Measurements from ENCODE around the gene CTRL. TPM values are rescaled to one million over a fixed set of nuclear protein-coding genes. Genes with fewer than 3 reads are reported as not detected.

Gene CTRL
- total and polyA plus RNA-seq, 5 donors = 0.37 to 0.94 (median 0.54) TPM; not detected in 1

DNA sequence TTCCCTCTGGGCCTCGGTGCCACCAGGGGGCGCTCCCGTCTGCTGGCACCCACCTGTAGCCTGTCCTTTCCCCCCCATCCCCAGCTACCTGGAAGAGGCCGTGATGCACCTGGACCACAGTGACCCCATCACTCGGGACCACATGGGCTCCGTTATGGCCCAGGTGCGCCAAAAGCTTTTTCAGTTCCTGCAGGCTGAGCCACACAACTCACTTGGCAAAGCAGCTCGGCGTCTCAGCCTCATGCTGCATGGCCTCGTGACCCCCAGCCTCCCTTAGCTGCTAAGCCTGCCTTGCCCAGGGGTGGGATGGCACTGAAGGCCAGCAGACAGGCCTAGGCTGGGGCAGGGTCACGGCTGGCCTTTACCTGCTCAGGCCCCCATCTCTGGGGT, 47.8 kb downstream of the CTRL start:
- peak; percentile 58 for ATAC-seq
- no peak overlapping the region for H3K4me3 ChIP-seq (ENCODE audit: low read length)
- H3K9me3 ChIP-seq (ENCODE audit: control insufficient read depth, low read length) = no peaks in the 10 kb centered on the region
- DNase-seq = peak; percentile 54 to 89 (median 83)
- H3K27ac ChIP-seq (ENCODE audit: low read length) = peak overlapping the region; percentile 65
- peaks cover 3% of the 10 kb centered on the region for H3K4me1 ChIP-seq (ENCODE audit: control insufficient read depth, insufficient read depth, low read length)
- WGBS = 58% methylated on average over 11 of the region's 11 CpGs
- intact Hi-C loops (cut with DNase I) = loop anchor here (2.0 to 10.0 kb wide), 3 partner anchors 43 to 151 kb away; no protein-coding TSS in a partner anchor
- no peaks in the 10 kb centered on the region for H3K27me3 ChIP-seq (ENCODE audit: control insufficient read depth, insufficient read depth)

DNA sequence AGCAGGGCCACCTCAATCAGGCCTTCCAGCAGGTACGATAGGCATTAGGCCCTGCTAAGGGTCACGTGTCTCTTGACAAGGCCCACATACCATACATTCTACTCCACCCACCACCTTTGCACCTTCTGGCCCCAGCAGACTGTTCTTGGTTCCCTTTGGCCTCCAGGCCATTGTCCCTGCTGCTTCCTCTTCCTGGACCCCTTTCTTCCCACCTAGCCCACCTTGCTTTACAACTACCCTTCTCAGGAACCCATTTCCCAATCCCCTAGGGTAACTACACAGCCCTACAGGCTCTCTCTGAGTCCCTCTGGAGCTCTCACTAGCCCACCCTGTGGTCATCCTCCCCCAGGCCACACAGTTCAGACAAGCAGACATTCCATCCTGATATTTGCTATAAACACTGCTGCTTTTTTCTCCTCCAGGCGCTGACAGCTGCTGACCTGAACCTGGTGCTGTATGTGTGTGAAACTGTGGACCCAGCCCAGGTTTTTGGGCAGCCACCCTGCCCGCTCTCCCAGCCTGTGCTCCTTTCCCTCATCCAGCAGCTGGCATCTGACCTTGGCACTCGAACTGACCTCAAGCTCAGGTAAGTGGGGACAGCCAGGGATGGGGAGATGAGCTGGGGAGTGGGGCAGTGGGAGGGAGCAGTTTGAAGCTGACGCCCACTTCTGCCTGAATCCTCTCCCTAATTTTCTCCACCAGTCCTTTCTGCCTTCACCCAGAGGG, 48.4 kb downstream of the CTRL start:
- DNase-seq (peak in 1 of 3 donors; percentile 34), ATAC-seq (no peak)
- 73% methylated on average over 6 of the region's 6 CpGs for WGBS
- H3K9me3 ChIP-seq (ENCODE audit: control insufficient read depth, low read length) = no peaks in the 10 kb centered on the region
- no peaks in the 10 kb centered on the region for H3K27me3 ChIP-seq (ENCODE audit: control insufficient read depth, insufficient read depth)
- peaks cover 3% of the 10 kb centered on the region for H3K4me1 ChIP-seq (ENCODE audit: control insufficient read depth, insufficient read depth, low read length)
- no peak overlapping the region for H3K4me3 ChIP-seq (ENCODE audit: low read length)
- peak overlapping the region; percentile 71 for H3K27ac ChIP-seq (ENCODE audit: low read length)
- intact Hi-C loops (cut with DNase I) = loop anchor here (2.0 to 10.0 kb wide), 3 partner anchors 44 to 151 kb away; no protein-coding TSS in a partner anchor

DNA sequence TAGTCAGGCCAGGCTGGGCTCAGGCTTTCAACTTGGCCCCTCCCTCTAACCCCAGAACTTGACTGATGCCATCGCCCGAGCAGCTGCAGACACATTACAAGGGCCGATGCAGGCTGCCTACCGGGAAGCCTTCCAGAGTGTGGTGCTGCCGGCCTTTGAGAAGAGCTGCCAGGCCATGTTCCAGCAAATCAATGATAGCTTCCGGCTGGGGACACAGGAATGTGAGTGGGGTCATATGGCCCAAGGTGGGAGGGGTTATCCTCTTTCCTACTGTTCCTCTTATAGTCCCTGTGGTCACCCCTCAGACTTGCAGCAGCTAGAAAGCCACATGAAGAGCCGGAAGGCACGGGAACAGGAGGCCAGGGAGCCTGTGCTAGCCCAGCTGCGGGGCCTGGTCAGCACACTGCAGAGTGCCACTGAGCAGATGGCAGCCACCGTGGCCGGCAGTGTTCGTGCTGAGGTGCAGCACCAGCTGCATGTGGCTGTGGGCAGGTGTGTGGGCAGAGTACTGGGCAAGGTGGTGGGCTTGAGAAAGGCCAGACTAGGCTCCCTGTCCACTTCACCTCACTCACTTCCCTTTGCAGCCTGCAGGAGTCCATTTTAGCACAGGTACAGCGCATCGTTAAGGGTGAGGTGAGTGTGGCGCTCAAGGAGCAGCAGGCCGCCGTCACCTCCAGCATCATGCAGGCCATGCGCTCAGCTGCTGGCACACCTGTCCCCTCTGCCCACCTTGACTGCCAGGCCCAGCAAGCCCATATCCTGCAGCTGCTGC, 49.1 kb downstream of the CTRL start:
- peaks cover 3% of the 10 kb centered on the region for H3K4me1 ChIP-seq (ENCODE audit: control insufficient read depth, insufficient read depth, low read length)
- WGBS = 60% methylated on average over 18 of the region's 18 CpGs
- H3K27ac ChIP-seq (ENCODE audit: low read length) = peak overlapping the region; percentile 71
- no peaks in the 10 kb centered on the region for H3K9me3 ChIP-seq (ENCODE audit: control insufficient read depth, low read length)
- ATAC-seq (peak; percentile 6 to 36), DNase-seq (peak in 2 of 3 donors; percentile 74 to 78)
- H3K27me3 ChIP-seq (ENCODE audit: control insufficient read depth, insufficient read depth) = no peaks in the 10 kb centered on the region
- intact Hi-C loops (cut with DNase I) = loop anchor here (2.0 to 10.0 kb wide), 3 partner anchors 45 to 152 kb away; no protein-coding TSS in a partner anchor
- no peak overlapping the region for H3K4me3 ChIP-seq (ENCODE audit: low read length)

DNA sequence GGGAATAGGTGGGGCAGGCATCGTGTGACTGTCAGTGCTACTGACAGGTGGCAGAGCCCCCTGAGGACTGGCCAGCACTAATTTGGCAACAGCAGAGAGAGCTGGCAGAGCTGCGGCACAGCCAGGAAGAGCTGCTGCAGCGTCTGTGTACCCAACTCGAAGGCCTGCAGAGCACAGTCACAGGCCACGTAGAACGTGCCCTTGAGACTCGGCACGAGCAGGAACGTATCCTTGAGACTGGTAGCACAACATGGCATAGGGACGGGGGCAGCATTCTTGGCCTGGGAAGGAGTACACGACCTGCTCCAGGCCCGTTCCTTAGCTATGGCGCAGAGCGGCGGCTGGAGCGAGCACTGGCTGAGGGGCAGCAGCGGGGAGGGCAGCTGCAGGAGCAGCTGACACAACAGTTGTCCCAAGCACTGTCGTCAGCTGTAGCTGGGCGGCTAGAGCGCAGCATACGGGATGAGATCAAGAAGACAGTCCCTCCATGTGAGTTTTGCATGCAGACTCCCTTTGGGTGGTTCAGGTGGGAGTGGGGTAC, 50.0 kb downstream of the CTRL start:
- H3K4me1 ChIP-seq (ENCODE audit: control insufficient read depth, insufficient read depth, low read length) = peaks cover 3% of the 10 kb centered on the region
- peak in 1 of 3 donors; percentile 26 for DNase-seq
- intact Hi-C loops (cut with DNase I) = loop anchor here (2.0 to 10.0 kb wide), 3 partner anchors 46 to 153 kb away; no protein-coding TSS in a partner anchor
- no peaks in the 10 kb centered on the region for H3K9me3 ChIP-seq (ENCODE audit: control insufficient read depth, low read length)
- no peaks in the 10 kb centered on the region for H3K27me3 ChIP-seq (ENCODE audit: control insufficient read depth, insufficient read depth)
- ATAC-seq = no peak
- peak overlapping the region; percentile 15 for H3K27ac ChIP-seq (ENCODE audit: low read length)
- WGBS = 86% methylated on average over 21 of the region's 21 CpGs
- no peak overlapping the region for H3K4me3 ChIP-seq (ENCODE audit: low read length)

DNA sequence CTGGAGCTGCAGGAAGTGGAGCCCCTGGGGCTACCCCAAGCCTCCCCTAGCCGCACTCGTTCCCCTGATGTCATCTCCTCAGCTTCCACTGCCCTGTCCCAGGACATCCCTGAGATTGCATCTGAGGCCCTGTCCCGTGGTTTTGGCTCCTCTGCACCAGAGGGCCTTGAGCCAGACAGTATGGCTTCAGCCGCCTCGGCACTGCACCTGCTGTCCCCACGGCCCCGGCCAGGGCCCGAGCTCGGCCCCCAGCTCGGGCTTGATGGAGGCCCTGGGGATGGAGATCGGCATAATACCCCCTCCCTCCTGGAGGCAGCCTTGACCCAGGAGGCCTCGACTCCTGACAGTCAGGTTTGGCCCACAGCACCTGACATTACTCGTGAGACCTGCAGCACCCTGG, 51.1 kb downstream of the CTRL start:
- Histone ChIP-seq H3K4me3 (ENCODE audit: low read length) (no peak overlapping the region), H3K4me1 (ENCODE audit: control insufficient read depth, insufficient read depth, low read length) (peaks cover 3% of the 10 kb centered on the region), H3K27ac (ENCODE audit: low read length) (no peak overlapping the region), H3K9me3 (ENCODE audit: control insufficient read depth, low read length) (no peaks in the 10 kb centered on the region), H3K27me3 (ENCODE audit: control insufficient read depth, insufficient read depth) (no peaks in the 10 kb centered on the region)
- no peak for ATAC-seq
- 93% methylated on average over 13 of the region's 13 CpGs for WGBS
- intact Hi-C loops (cut with DNase I) = loop anchor here in 3 of 4 donors (5.0 to 10.0 kb wide), 2 partner anchors 47 to 154 kb away; no protein-coding TSS in a partner anchor
- peak in 1 of 3 donors; percentile 31 for DNase-seq

DNA sequence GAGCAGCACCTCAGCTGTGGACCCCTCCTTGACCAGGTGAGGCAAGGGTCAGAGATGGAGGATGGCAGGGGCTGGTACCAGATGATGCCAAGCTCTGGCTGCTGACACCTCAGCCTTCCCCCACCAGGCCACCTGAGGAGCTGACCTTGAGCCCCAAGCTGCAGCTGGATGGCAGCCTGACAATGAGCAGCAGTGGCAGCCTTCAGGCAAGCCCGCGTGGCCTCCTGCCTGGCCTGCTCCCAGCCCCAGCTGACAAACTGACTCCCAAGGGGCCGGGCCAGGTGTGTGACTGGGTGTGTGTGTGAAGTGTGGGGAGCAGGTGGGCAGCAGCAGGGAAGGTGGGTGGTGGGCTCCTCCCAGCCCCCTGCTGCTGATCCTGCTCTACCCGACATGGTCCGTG, 51.7 kb downstream of the CTRL start:
- H3K27ac ChIP-seq (ENCODE audit: low read length) = no peak overlapping the region
- peaks cover 3% of the 10 kb centered on the region for H3K4me1 ChIP-seq (ENCODE audit: control insufficient read depth, insufficient read depth, low read length)

More for the DNA sequence above, 51.7 kb downstream of the CTRL start:
- no peaks in the 10 kb centered on the region for H3K9me3 ChIP-seq (ENCODE audit: control insufficient read depth, low read length)
- 89% methylated on average over 5 of the region's 5 CpGs for WGBS
- ATAC-seq (no peak), DNase-seq (peak in 1 of 3 donors; percentile 43)
- no peak overlapping the region for H3K4me3 ChIP-seq (ENCODE audit: low read length)
- intact Hi-C loops (cut with DNase I) = loop anchor here in 3 of 4 donors (5.0 to 10.0 kb wide), 2 partner anchors 47 to 155 kb away; no protein-coding TSS in a partner anchor
- no peaks in the 10 kb centered on the region for H3K27me3 ChIP-seq (ENCODE audit: control insufficient read depth, insufficient read depth)

Other genes with a start within 250 kb of the CTRL start
- 1 to 10 TPM; 8.2 to 9.9 (median 8.6) TPM for gene GFOD2, start 212.5 kb downstream of the CTRL start, total RNA-seq
- 8.1 TPM for gene GFOD2, start 212.5 kb downstream of the CTRL start, polyA plus RNA-seq
- 10 to 100 TPM; 11.1 to 16.3 (median 12.4) TPM for gene RANBP10, start 125.3 kb downstream of the CTRL start, total RNA-seq
- 6.9 TPM for gene RANBP10, start 125.3 kb downstream of the CTRL start, polyA plus RNA-seq
- under 1 TPM; 0.56 to 0.94 (median 0.79) TPM for gene TSNAXIP1, start 125.0 kb downstream of the CTRL start, total RNA-seq
- 1.1 TPM for gene TSNAXIP1, start 125.0 kb downstream of the CTRL start, polyA plus RNA-seq
- 10 to 100 TPM; 27.5 to 34.0 (median 32.0) TPM for gene THAP11, start 89.5 kb downstream of the CTRL start, total RNA-seq
- 20.8 TPM for gene THAP11, start 89.5 kb downstream of the CTRL start, polyA plus RNA-seq
- 10 to 100 TPM; 66.6 to 80.7 (median 68.2) TPM for gene NUTF2, start 84.9 kb downstream of the CTRL start, total RNA-seq
- gene NUTF2, start 84.9 kb downstream of the CTRL start, polyA plus RNA-seq = 125 TPM
- 10 to 100 TPM; 24.3 to 29.0 (median 27.4) TPM for gene CENPT, start 84.2 kb downstream of the CTRL start, total RNA-seq
- 26.7 TPM for gene CENPT, start 84.2 kb downstream of the CTRL start, polyA plus RNA-seq
- gene EDC4, start 58.8 kb downstream of the CTRL start, total RNA-seq = 10 to 100 TPM; 29.7 to 35.6 (median 31.9) TPM
- gene EDC4, start 58.8 kb downstream of the CTRL start, polyA plus RNA-seq = 21.7 TPM
- gene NRN1L, start 47.0 kb downstream of the CTRL start, total RNA-seq = under 1 TPM in 1 of 4 donors, not detected in 3; 0.53 TPM
- gene NRN1L, start 47.0 kb downstream of the CTRL start, polyA plus RNA-seq = 0.41 TPM
- gene PSKH1, start 38.6 kb downstream of the CTRL start, total RNA-seq = 10 to 100 TPM; 23.8 to 31.1 (median 27.0) TPM
- 26.8 TPM for gene PSKH1, start 38.6 kb downstream of the CTRL start, polyA plus RNA-seq
- 10 to 100 TPM; 49.1 to 64.0 (median 58.5) TPM for gene PSMB10, start 5.0 kb upstream of the CTRL start, total RNA-seq
- 92.8 TPM for gene PSMB10, start 5.0 kb upstream of the CTRL start, polyA plus RNA-seq
- 10 to 100 TPM; 15.0 to 27.0 (median 16.1) TPM for gene LCAT, start 12.3 kb upstream of the CTRL start, total RNA-seq
- 17.4 TPM for gene LCAT, start 12.3 kb upstream of the CTRL start, polyA plus RNA-seq
- gene SLC12A4, start 36.8 kb upstream of the CTRL start, total RNA-seq = 100 to 1,000 TPM in 1 of 4 donors, 10 to 100 TPM in 3; 64.6 to 114 (median 66.8) TPM
- gene SLC12A4, start 36.8 kb upstream of the CTRL start, polyA plus RNA-seq = 49.3 TPM
- gene DPEP3, start 48.6 kb upstream of the CTRL start, total RNA-seq = not detected
- not detected for gene DPEP3, start 48.6 kb upstream of the CTRL start, polyA plus RNA-seq
- 1 to 10 TPM; 1.2 to 2.7 (median 1.8) TPM for gene DPEP2, start 67.6 kb upstream of the CTRL start, total RNA-seq
- 1.5 TPM for gene DPEP2, start 67.6 kb upstream of the CTRL start, polyA plus RNA-seq
- not detected for gene DPEP2NB, start 84.0 kb upstream of the CTRL start, total RNA-seq
- not detected for gene DPEP2NB, start 84.0 kb upstream of the CTRL start, polyA plus RNA-seq
- gene DDX28, start 91.4 kb upstream of the CTRL start, total RNA-seq = 1 to 10 TPM; 6.7 to 7.8 (median 7.4) TPM
- 8.4 TPM for gene DDX28, start 91.4 kb upstream of the CTRL start, polyA plus RNA-seq
- 1 to 10 TPM; 5.1 to 9.5 (median 6.8) TPM for gene DUS2, start 91.4 kb upstream of the CTRL start, total RNA-seq
- gene DUS2, start 91.4 kb upstream of the CTRL start, polyA plus RNA-seq = 4.3 TPM
- 10 to 100 TPM; 28.7 to 34.7 (median 33.6) TPM for gene NFATC3, start 153.5 kb upstream of the CTRL start, total RNA-seq
- 8.1 TPM for gene NFATC3, start 153.5 kb upstream of the CTRL start, polyA plus RNA-seq

All from right cardiac atrium (tissue), 5 donors.